NCI-H2081 (cell line): Measurements from ENCODE around the gene MFSD6.

Experiments
- DNase-seq, 2 experiments: peaks; one replicate each; lab custom pipeline; 2025; lab: John Stamatoyannopoulos, UW

MFSD6 gene

GRCh38 chr2:190436557-190436956 is 28.4 kb downstream of the MFSD6 start:
- no peak for DNase-seq

- DNase-seq = no peak
Measured at GRCh38 chr2:190440113-190440512, 32.0 kb downstream of the MFSD6 start.

GRCh38 chr2:190441564-190441963 is 33.4 kb downstream of the MFSD6 start:
- no peak for DNase-seq

GRCh38 chr2:190443055-190443454 is 34.9 kb downstream of the MFSD6 start:
- no peak for DNase-seq

- DNase-seq = peak in 1 of 2 experiments; percentile 25
Measured at GRCh38 chr2:190443778-190444481, 35.8 kb downstream of the MFSD6 start.

GRCh38 chr2:190444976-190445375 is 36.8 kb downstream of the MFSD6 start:
- DNase-seq = no peak

GRCh38 chr2:190446193-190446592 is 38.0 kb downstream of the MFSD6 start:
- DNase-seq = no peak

- no peak for DNase-seq
Measured at GRCh38 chr2:190446750-190447516, 38.8 kb downstream of the MFSD6 start.

GRCh38 chr2:190447766-190448165 is 39.6 kb downstream of the MFSD6 start:
- DNase-seq = no peak

GRCh38 chr2:190449925-190450324 is 41.8 kb downstream of the MFSD6 start:
- no peak for DNase-seq

GRCh38 chr2:190450363-190450762 is 42.2 kb downstream of the MFSD6 start:
- no peak for DNase-seq

- DNase-seq = no peak
Measured at GRCh38 chr2:190451561-190452176, 43.5 kb downstream of the MFSD6 start.

GRCh38 chr2:190452433-190452832 is 44.3 kb downstream of the MFSD6 start:
- no peak for DNase-seq

GRCh38 chr2:190454795-190455194 is 46.6 kb downstream of the MFSD6 start:
- no peak for DNase-seq

- no peak for DNase-seq
Measured at GRCh38 chr2:190455358-190456095, 47.4 kb downstream of the MFSD6 start.

- DNase-seq = no peak
Measured at GRCh38 chr2:190456833-190457232, 48.7 kb downstream of the MFSD6 start.

- no peak for DNase-seq
Measured at GRCh38 chr2:190457256-190457655, 49.1 kb downstream of the MFSD6 start.

- DNase-seq = no peak
Measured at GRCh38 chr2:190458352-190459107, 50.4 kb downstream of the MFSD6 start.

GRCh38 chr2:190459881-190460280 is 51.7 kb downstream of the MFSD6 start:
- DNase-seq = no peak

GRCh38 chr2:190460487-190460886 is 52.3 kb downstream of the MFSD6 start:
- DNase-seq = no peak

- no peak for DNase-seq
Measured at GRCh38 chr2:190462181-190462580, 54.0 kb downstream of the MFSD6 start.

- DNase-seq = no peak
Measured at GRCh38 chr2:190462611-190463010, 54.5 kb downstream of the MFSD6 start.
